ENCODE results near the gene VPS45. TPM values are rescaled to one million over a fixed set of nuclear protein-coding genes. Genes with fewer than 3 reads are reported as not detected.
A peak's percentile ranks its signal among the peaks of the same experiment; 100 is the strongest.

Gene VPS45
- total RNA-seq, 2 experiments from 2014 or later = 19.4 to 22.8 TPM

GRCh38 chr1:150187560-150187931 lies 120.0 kb downstream of the VPS45 start:
- Mint-ChIP-seq H3K4me1 (ENCODE audit: low read depth) (peaks cover 13% of the 10 kb centered on the region), H3K9me3 (no peaks in the 10 kb centered on the region), H3K27me3 (no peaks in the 10 kb centered on the region), H3K36me3 (ENCODE audit: low read depth) (no peaks in the 10 kb centered on the region), H3K4me3 (peak overlapping the region; percentile 44), H3K27ac (no peak overlapping the region)
- peak; percentile 56 for TF ChIP-seq CTCF (IDR thresholded peaks at IDR 0.05)
- CTCF ChIA-PET = interaction anchor here (0.7 to 3.3 kb wide), 39 partner anchors 8 to 302 kb away, joined by 3 to 56 read pairs (median 5); partner anchors contain the start of genes ANP32E, OTUD7B, PLEKHO1 and VPS45
- intact Hi-C loops (cut with micrococcal nuclease) = no loop called here
- DNase-seq = no peak
- POLR2A ChIA-PET = interaction anchor here (0.8 to 2.7 kb wide), 4 partner anchors 14 to 300 kb away, joined by 3 to 15 read pairs (median 3); a partner anchor contains a TSS
- peak; percentile 30 for ATAC-seq

- Mint-ChIP-seq H3K27ac (no peak overlapping the region), H3K4me3 (no peak overlapping the region), H3K9me3 (no peaks in the 10 kb centered on the region), H3K4me1 (ENCODE audit: low read depth) (peaks cover 10% of the 10 kb centered on the region), H3K36me3 (ENCODE audit: low read depth) (no peaks in the 10 kb centered on the region), H3K27me3 (no peaks in the 10 kb centered on the region)
- CTCF ChIA-PET = interaction anchor here (0.8 kb wide), 1 partner anchor 173 kb away, joined by 3 read pairs; no protein-coding TSS in a partner anchor
- TF ChIP-seq CTCF (IDR thresholded peaks at IDR 0.05) = no peak
- ATAC-seq (no peak), DNase-seq (no peak)
- POLR2A ChIA-PET = no interaction called here
- intact Hi-C loops (cut with micrococcal nuclease) = no loop called here
Observed at GRCh38 chr1:150192012-150192411, 124.4 kb downstream of the VPS45 start.

GRCh38 chr1:150194381-150195031 lies 126.9 kb downstream of the VPS45 start:
- Mint-ChIP-seq H3K27ac (no peak overlapping the region), H3K4me1 (ENCODE audit: low read depth) (no peaks in the 10 kb centered on the region), H3K27me3 (no peaks in the 10 kb centered on the region), H3K4me3 (no peak overlapping the region), H3K36me3 (ENCODE audit: low read depth) (no peaks in the 10 kb centered on the region), H3K9me3 (no peaks in the 10 kb centered on the region)
- no peak for DNase-seq
- POLR2A ChIA-PET = no interaction called here
- no peak for TF ChIP-seq CTCF (IDR thresholded peaks at IDR 0.05)
- intact Hi-C loops (cut with micrococcal nuclease) = no loop called here
- CTCF ChIA-PET = no interaction called here
- no peak for ATAC-seq

Other genes starting within 250 kb of the VPS45 start
- gene BOLA1, start 168.2 kb upstream of the VPS45 start, total RNA-seq = 10 to 100 TPM; 25.1 to 28.8 TPM
- gene SV2A, start 149.9 kb upstream of the VPS45 start, total RNA-seq = 1 to 10 TPM; 8.2 to 9.1 TPM
- 10 to 100 TPM; 67.1 to 67.6 TPM for gene SF3B4, start 140.0 kb upstream of the VPS45 start, total RNA-seq
- gene MTMR11, start 130.9 kb upstream of the VPS45 start, total RNA-seq = under 1 TPM; 0.51 to 0.86 TPM
- 10 to 100 TPM; 16.1 to 17.3 TPM for gene OTUD7B, start 57.0 kb upstream of the VPS45 start, total RNA-seq
- gene PLEKHO1, start 82.1 kb downstream of the VPS45 start, total RNA-seq = 10 to 100 TPM; 18.2 to 19.0 TPM
- gene ANP32E, start 168.3 kb downstream of the VPS45 start, total RNA-seq = 100 to 1,000 TPM; 174 to 185 TPM
- gene CA14, start 190.0 kb downstream of the VPS45 start, total RNA-seq = not detected
- 10 to 100 TPM; 83.7 to 87.4 TPM for gene APH1A, start 201.2 kb downstream of the VPS45 start, total RNA-seq
- 1 to 10 TPM in 1 of 2 experiments, under 1 TPM in 1; 0.90 to 1.3 TPM for gene C1orf54, start 205.0 kb downstream of the VPS45 start, total RNA-seq
- 1 to 10 TPM; 3.6 to 5.1 TPM for gene CIART, start 214.8 kb downstream of the VPS45 start, total RNA-seq
- 10 to 100 TPM; 73.4 to 81.9 TPM for gene MRPS21, start 226.1 kb downstream of the VPS45 start, total RNA-seq